ENCODE data around the gene DNA2. TPM values are rescaled to one million over a fixed set of nuclear protein-coding genes. Genes with fewer than 3 reads are reported as not detected.
"Not testable (repeated sequence)": the region's sequence is repeated elsewhere in the genome, so short reads cannot be mapped to it uniquely, and the experiment has no call there.

The DNA2 gene
- total RNA-seq, 2 experiments from 2014 or later = 50.2 to 51.4 TPM

DNA sequence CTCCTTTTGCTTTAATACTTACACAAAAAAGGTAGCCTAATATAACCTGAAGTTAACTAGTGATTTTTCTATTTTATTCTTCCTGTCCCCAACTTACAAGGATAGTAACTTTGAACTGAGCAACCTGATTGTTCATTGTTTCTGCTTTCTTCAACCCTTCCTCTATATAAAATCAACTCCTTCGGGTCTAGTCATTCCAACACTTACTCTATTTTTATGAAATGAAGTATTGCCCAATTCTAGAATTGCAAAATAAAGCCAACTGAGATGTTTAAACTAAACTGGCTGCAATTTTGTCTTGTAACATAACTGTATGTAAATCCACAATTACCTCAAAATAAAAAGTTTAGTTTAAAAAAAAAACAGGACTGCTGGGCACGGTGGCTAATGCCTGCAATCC, 20.3 kb upstream of the DNA2 start:
- no peak overlapping the region for H3K27ac Mint-ChIP-seq
- no peaks in the 10 kb centered on the region for H3K9me3 Mint-ChIP-seq
- H3K36me3 Mint-ChIP-seq (ENCODE audit: low read depth) = peaks cover 6% of the 10 kb centered on the region
- intact Hi-C loops (cut with micrococcal nuclease) = no loop called here
- H3K27me3 Mint-ChIP-seq (ENCODE audit: low read depth) = no peaks in the 10 kb centered on the region
- CTCF ChIA-PET = interaction anchor here (1.1 kb wide), 1 partner anchor 8 kb away, joined by 3 read pairs; no protein-coding TSS in a partner anchor
- no peak overlapping the region for H3K4me3 Mint-ChIP-seq
- DNase-seq = no peak
- no peaks in the 10 kb centered on the region for H3K4me1 Mint-ChIP-seq (ENCODE audit: low read depth)

DNA sequence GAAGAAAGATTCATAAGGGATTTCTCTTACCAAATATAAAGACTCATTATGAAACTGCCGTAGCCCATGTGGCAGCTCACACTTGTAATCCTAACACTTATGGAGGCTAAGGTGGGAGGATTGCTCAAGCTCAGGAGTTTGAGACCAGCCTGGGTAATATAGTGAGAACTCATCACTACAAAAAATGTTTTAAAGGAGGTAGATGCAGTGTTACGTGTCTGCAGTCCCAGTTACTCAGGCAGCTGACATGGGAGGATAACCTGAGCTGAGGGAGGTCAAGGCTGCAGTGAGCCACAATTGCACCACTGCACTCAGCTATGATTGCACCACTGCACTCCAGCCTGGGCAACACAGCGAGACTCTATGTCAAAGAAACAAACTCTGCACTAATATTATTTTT, 18.1 kb upstream of the DNA2 start:
- H3K27ac Mint-ChIP-seq = no peak overlapping the region
- H3K4me3 Mint-ChIP-seq = no peak overlapping the region
- H3K4me1 Mint-ChIP-seq (ENCODE audit: low read depth) = no peaks in the 10 kb centered on the region
- intact Hi-C loops (cut with micrococcal nuclease) = no loop called here
- DNase-seq = no peak
- CTCF ChIA-PET = no interaction called here
- no peaks in the 10 kb centered on the region for H3K9me3 Mint-ChIP-seq
- peaks cover 9% of the 10 kb centered on the region for H3K36me3 Mint-ChIP-seq (ENCODE audit: low read depth)
- no peaks in the 10 kb centered on the region for H3K27me3 Mint-ChIP-seq (ENCODE audit: low read depth)

GRCh38 chr10:68474021-68474420, 2.2 kb upstream of the DNA2 start:
- Mint-ChIP-seq H3K27me3 (ENCODE audit: low read depth) (no peaks in the 10 kb centered on the region), H3K36me3 (ENCODE audit: low read depth) (peaks cover 16% of the 10 kb centered on the region), H3K27ac (no peak overlapping the region), H3K4me1 (ENCODE audit: low read depth) (peaks cover 20% of the 10 kb centered on the region), H3K4me3 (no peak overlapping the region), H3K9me3 (no peaks in the 10 kb centered on the region)
- intact Hi-C loops (cut with micrococcal nuclease) = no loop called here
- CTCF ChIA-PET = interaction anchor here (0.5 kb wide), 1 partner anchor 126 kb away, joined by 3 read pairs; no protein-coding TSS in a partner anchor
- no peak for DNase-seq

DNA sequence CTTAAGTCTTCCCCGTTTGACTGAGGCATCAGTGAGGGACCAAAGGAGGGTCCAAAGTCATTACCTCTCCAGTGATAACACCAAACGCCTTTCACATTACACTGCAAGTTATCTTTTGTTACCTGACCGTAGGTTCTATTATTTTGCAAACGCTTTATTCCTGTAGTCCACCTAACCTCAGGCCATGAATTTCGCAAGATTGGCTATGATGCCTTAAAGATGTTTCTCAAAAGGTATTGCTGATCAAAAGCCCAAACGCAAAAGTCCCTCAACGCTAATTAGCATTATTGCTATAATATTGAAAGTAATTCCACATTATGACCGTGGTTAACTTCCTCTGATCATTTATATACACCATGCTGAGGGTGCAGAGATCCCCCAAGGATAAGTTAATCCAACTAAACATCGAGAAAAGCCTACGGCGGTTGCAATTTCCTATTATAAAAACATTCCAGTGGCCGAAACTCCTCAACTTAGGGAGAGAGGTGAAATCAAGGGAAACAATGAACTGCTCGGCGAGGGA, 649 bp downstream of the DNA2 start:
- Mint-ChIP-seq H3K9me3 (no peaks in the 10 kb centered on the region), H3K27me3 (ENCODE audit: low read depth) (no peaks in the 10 kb centered on the region)
- CTCF ChIA-PET = interaction anchor here (0.6 kb wide), 1 partner anchor 204 kb away, joined by 3 read pairs; no protein-coding TSS in a partner anchor

GRCh38 chr10:68470300-68470699, 1.5 kb downstream of the DNA2 start:
- Mint-ChIP-seq H3K27ac (no peak overlapping the region), H3K4me1 (ENCODE audit: low read depth) (peaks cover 20% of the 10 kb centered on the region), H3K9me3 (no peaks in the 10 kb centered on the region), H3K36me3 (ENCODE audit: low read depth) (peaks cover 36% of the 10 kb centered on the region), H3K27me3 (ENCODE audit: low read depth) (no peaks in the 10 kb centered on the region), H3K4me3 (peak overlapping the region; percentile 96)
- DNase-seq = no peak
- intact Hi-C loops (cut with micrococcal nuclease) = loop anchor here (2.0 kb wide), 2 partner anchors 137 to 431 kb away; partner anchors contain the start of genes DDX50, HNRNPH3 and PBLD
- CTCF ChIA-PET = interaction anchor here (0.6 kb wide), 1 partner anchor 280 kb away, joined by 6 read pairs; no protein-coding TSS in a partner anchor

More for the DNA sequence above, 649 bp downstream of the DNA2 start:
- Mint-ChIP-seq H3K4me1 (ENCODE audit: low read depth) (peaks cover 20% of the 10 kb centered on the region), H3K36me3 (ENCODE audit: low read depth) (peaks cover 32% of the 10 kb centered on the region), H3K27ac (peak overlapping the region; percentile 90), H3K4me3 (peak overlapping the region; percentile 96)
- peak; percentile 13 for DNase-seq
- intact Hi-C loops (cut with micrococcal nuclease) = loop anchor here (1.0 to 2.0 kb wide), 5 partner anchors 56 to 430 kb away; partner anchors contain the start of genes CCAR1, DDX50, HNRNPH3 and PBLD

DNA sequence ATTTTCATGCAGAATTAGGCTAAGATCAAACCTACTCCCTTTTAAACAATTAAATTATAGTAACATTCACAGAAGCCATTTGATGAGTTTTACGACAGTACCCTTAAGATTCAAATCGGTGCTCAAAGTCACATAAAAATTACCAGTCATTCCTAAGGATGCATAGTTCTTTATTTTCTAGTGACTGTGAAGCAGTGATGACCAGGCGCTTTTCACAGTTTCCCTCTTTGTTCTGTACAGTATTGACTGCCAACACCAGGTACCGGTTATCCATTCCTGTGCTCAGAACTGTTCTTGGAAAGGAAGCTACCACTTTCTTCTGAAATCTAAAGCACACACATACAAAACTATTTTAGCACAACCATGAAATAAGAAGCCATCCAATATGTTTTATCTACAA, 1.9 kb downstream of the DNA2 start:
- Mint-ChIP-seq H3K27ac (no peak overlapping the region), H3K9me3 (no peaks in the 10 kb centered on the region), H3K27me3 (ENCODE audit: low read depth) (no peaks in the 10 kb centered on the region), H3K4me3 (peak overlapping the region; percentile 96), H3K36me3 (ENCODE audit: low read depth) (peaks cover 39% of the 10 kb centered on the region), H3K4me1 (ENCODE audit: low read depth) (peaks cover 20% of the 10 kb centered on the region)
- intact Hi-C loops (cut with micrococcal nuclease) = loop anchor here (2.0 kb wide), 2 partner anchors 137 to 431 kb away; partner anchors contain the start of genes DDX50, HNRNPH3 and PBLD
- CTCF ChIA-PET = interaction anchor here (0.6 kb wide), 1 partner anchor 280 kb away, joined by 6 read pairs; no protein-coding TSS in a partner anchor
- DNase-seq = no peak

GRCh38 chr10:68464729-68465128, 7.0 kb downstream of the DNA2 start:
- H3K27ac Mint-ChIP-seq; H3K9me3 Mint-ChIP-seq; H3K4me1 Mint-ChIP-seq (ENCODE audit: low read depth); CTCF ChIA-PET; intact Hi-C loops (cut with micrococcal nuclease); DNase-seq; H3K27me3 Mint-ChIP-seq (ENCODE audit: low read depth); H3K4me3 Mint-ChIP-seq: not testable (repeated sequence)
- peaks cover 58% of the 10 kb centered on the region for H3K36me3 Mint-ChIP-seq (ENCODE audit: low read depth)

DNA sequence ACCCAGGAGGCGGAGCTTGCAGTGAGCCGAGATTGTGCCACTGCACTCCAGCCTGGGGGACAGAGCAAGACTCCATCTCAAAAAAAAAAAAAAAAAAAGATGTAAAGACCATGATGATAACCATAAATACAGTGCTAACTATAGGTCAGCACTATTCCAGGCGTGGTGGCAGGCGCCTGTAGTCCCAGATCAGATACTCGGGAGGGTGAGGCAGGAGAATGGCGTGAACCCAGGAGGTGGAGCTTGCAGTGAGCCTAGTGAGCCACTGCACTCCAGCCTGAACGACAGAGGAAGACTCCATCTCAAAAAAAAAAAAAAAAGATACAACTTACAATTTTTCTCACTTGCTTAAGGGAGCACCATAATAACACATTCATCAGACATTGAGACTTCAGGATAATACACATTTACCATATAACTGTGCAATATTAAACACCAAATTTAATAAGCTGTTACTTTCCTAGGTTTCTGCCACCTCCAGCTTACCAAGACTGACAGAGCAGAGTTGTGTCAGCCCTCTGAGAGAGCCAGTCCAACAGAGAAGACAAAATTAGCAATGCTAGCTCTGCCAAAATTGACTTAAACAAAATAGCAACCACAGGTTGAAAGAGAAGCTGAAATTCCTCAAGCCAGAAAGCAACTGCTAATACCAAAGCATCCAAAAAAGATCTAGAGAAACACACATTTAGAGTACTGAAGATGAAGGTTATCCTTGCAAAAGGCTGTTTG, 8.2 kb downstream of the DNA2 start:
- H3K27me3 Mint-ChIP-seq (ENCODE audit: low read depth) = no peaks in the 10 kb centered on the region
- H3K27ac Mint-ChIP-seq = no peak overlapping the region
- CTCF ChIA-PET = interaction anchor here (0.7 to 0.9 kb wide), 2 partner anchors 8 to 57 kb away, joined by 3 to 4 read pairs; partner anchors contain the start of genes DNA2 and RUFY2
- H3K9me3 Mint-ChIP-seq = no peaks in the 10 kb centered on the region
- no peaks in the 10 kb centered on the region for H3K4me1 Mint-ChIP-seq (ENCODE audit: low read depth)
- no peak overlapping the region for H3K4me3 Mint-ChIP-seq
- no peak for DNase-seq
- H3K36me3 Mint-ChIP-seq (ENCODE audit: low read depth) = peaks cover 56% of the 10 kb centered on the region
- intact Hi-C loops (cut with micrococcal nuclease) = no loop called here

DNA sequence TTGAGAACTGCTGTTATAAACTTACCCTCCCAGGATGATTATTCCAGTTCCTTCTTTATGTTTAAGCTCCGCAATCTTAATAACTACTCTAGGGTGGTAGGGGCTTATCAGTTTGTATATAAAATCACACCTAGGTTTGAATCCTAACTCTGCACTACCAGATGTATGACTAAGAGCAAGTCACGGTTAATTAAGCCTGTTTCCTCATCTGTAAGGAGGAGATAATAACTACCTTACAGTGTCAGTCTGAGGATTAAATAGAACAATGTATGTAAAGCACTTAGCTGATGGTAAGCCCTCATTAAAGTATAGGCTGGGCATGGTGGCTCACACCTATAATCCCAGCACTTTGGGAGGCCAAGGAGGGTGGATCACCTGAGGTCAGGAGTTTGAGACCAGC, 9.2 kb downstream of the DNA2 start:
- Mint-ChIP-seq H3K27ac (no peak overlapping the region), H3K27me3 (ENCODE audit: low read depth) (no peaks in the 10 kb centered on the region), H3K36me3 (ENCODE audit: low read depth) (peaks cover 56% of the 10 kb centered on the region), H3K4me1 (ENCODE audit: low read depth) (no peaks in the 10 kb centered on the region), H3K9me3 (no peaks in the 10 kb centered on the region), H3K4me3 (no peak overlapping the region)
- DNase-seq = no peak
- CTCF ChIA-PET = no interaction called here
- intact Hi-C loops (cut with micrococcal nuclease) = no loop called here

DNA sequence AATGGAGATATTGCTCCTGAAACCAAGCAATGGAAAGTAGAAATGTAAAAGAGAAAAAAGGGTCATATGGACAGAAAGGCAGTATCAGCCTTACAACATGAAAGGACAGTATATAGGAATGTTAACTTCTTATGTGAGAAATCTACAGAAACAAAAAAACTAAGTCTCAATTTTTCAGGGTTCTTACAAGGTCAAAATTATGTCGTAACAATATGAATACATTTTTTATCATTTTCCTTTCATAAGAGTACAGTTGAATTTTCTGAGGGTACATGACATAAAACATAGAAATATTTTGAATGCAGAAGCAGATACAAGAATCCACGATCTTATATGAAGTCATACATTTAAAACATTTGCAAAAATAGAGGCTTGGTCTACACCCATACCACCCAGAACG, 10.7 kb downstream of the DNA2 start:
- intact Hi-C loops (cut with micrococcal nuclease) = no loop called here
- CTCF ChIA-PET = interaction anchor here (0.6 kb wide), 1 partner anchor 532 kb away, joined by 5 read pairs; no protein-coding TSS in a partner anchor
- Mint-ChIP-seq H3K4me3 (no peak overlapping the region), H3K4me1 (ENCODE audit: low read depth) (no peaks in the 10 kb centered on the region), H3K27ac (no peak overlapping the region), H3K9me3 (no peaks in the 10 kb centered on the region), H3K36me3 (ENCODE audit: low read depth) (peaks cover 56% of the 10 kb centered on the region), H3K27me3 (ENCODE audit: low read depth) (no peaks in the 10 kb centered on the region)
- no peak for DNase-seq

DNA sequence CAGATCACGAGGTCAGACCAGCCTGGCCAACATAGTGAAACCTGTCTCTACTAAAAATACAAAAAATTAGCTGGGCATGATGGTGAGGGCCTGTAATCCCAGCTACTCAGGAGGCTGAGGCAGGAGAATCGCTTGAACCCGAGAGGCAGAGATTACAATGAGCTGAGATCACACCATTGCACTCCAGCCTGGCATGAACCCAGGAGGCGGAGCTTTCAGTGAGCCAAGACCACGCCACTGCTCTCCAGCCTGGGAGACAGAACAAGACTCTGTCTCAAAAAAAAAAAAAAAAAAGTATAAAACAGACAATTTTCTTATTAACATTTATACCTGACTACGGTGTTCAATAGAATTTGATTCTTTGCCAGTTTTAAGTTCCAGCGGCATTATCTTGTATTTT, 22.1 kb downstream of the DNA2 start:
- H3K27ac Mint-ChIP-seq; H3K4me3 Mint-ChIP-seq; H3K9me3 Mint-ChIP-seq; CTCF ChIA-PET; H3K4me1 Mint-ChIP-seq (ENCODE audit: low read depth); DNase-seq; intact Hi-C loops (cut with micrococcal nuclease); H3K27me3 Mint-ChIP-seq (ENCODE audit: low read depth): not testable (repeated sequence)
- H3K36me3 Mint-ChIP-seq (ENCODE audit: low read depth) = peaks cover 43% of the 10 kb centered on the region

DNA sequence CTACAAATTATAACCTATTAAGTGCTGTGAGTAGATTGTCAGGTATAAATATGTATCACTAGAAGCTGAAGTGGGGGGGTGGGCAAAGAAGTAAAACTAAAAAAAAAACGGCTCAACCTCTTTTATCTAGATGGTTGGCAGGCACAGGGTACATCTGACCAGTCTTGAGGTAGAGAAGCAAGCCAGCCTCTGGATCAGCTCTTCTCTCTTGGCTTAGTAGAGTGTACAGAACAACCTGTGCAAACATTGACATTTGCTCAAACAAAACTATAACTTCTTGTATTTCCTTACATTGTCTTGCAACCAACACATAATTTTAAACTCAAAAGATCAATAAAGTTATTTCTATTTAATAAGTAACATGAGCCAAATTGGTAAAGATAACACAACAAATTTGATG, 25.6 kb downstream of the DNA2 start:
- Mint-ChIP-seq H3K27ac (no peak overlapping the region), H3K4me3 (no peak overlapping the region)
- intact Hi-C loops (cut with micrococcal nuclease) = no loop called here

More for the DNA sequence above, 25.6 kb downstream of the DNA2 start:
- Mint-ChIP-seq H3K9me3 (no peaks in the 10 kb centered on the region), H3K4me1 (ENCODE audit: low read depth) (no peaks in the 10 kb centered on the region), H3K36me3 (ENCODE audit: low read depth) (peaks cover 43% of the 10 kb centered on the region), H3K27me3 (ENCODE audit: low read depth) (no peaks in the 10 kb centered on the region)
- no peak for DNase-seq
- CTCF ChIA-PET = no interaction called here
